Left ventricle myocardium inferior (tissue), 1 donor: ENCODE data around the gene CEACAM5. TPM values are rescaled to one million over a fixed set of nuclear protein-coding genes. Genes with fewer than 3 reads are reported as not detected.
"Not testable (repeated sequence)": the region's sequence is repeated elsewhere in the genome, so short reads cannot be mapped to it uniquely, and the experiment has no call there.

Experiments used
- DNase-seq: peaks from one replicate; pipeline ENCODE4 v3.0.0-alpha.2; 2020
- H3K27ac ChIP-seq: fragments of 200-600 bp; replicated peaks from 2 replicates; pipeline ENCODE4 v1.8.0; 2021
- H3K27me3 ChIP-seq: fragments of 200-600 bp; 2 replicates; pipeline ENCODE4 v1.8.0; 2021; ENCODE audit warnings: low read depth
- H3K36me3 ChIP-seq: fragments of 200-600 bp; 2 replicates; pipeline ENCODE4 v1.8.0; 2021
- H3K4me1 ChIP-seq: fragments of 200-600 bp; 2 replicates; pipeline ENCODE4 v1.8.0; 2021
- H3K4me3 ChIP-seq: fragments of 200-600 bp; 2 replicates; pipeline ENCODE4 v1.8.0; 2021; ENCODE audit warnings: mild to moderate bottlenecking, moderate library complexity
- H3K9me3 ChIP-seq: fragments of 200-600 bp; replicated peaks from 2 replicates; pipeline ENCODE4 v1.8.0; 2021
- intact Hi-C: fragments of 100-400 bp; cut with micrococcal nuclease; formaldehyde crosslinking; loops from one replicate; pipeline ENCODE4 v1.11.0; 2022
- total RNA-seq: library from RNA; stranded (reverse); fragmentation: NEBNext Ultra II Directional; extraction: Animal tissue kit (Norgen Biotek cat#: 25700); gene quantifications from one replicate; pipeline ENCODE4 v1.2.1, GENCODE V29; 2021
- TF ChIP-seq, protein P1 (sequence below): fragments of 200-600 bp; IDR thresholded peaks from 2 replicates; pipeline ENCODE4 v1.8.0; 2021; ENCODE audit warnings: antibody characterized with exemption, mild to moderate bottlenecking, borderline replicate concordance
- donor health status: DM: no; HTN: yes; CAD: no; lungs with severe emphysema.

The CEACAM5 gene
- total RNA-seq, 1 donor from 2014 or later: 0.19 TPM

DNA sequence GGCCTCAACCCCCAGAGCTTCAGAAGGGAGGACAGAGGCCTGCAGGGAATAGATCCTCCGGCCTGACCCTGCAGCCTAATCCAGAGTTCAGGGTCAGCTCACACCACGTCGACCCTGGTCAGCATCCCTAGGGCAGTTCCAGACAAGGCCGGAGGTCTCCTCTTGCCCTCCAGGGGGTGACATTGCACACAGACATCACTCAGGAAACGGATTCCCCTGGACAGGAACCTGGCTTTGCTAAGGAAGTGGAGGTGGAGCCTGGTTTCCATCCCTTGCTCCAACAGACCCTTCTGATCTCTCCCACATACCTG, 969 bp upstream of the CEACAM5 start:
- Histone ChIP-seq H3K27ac (no peak overlapping the region), H3K4me3 (no peak overlapping the region), H3K27me3 (peaks cover 91% of the 10 kb centered on the region), H3K4me1 (no peaks in the 10 kb centered on the region), H3K9me3 (no peaks in the 10 kb centered on the region), H3K36me3 (no peaks in the 10 kb centered on the region)
- TF ChIP-seq, protein P1, sequence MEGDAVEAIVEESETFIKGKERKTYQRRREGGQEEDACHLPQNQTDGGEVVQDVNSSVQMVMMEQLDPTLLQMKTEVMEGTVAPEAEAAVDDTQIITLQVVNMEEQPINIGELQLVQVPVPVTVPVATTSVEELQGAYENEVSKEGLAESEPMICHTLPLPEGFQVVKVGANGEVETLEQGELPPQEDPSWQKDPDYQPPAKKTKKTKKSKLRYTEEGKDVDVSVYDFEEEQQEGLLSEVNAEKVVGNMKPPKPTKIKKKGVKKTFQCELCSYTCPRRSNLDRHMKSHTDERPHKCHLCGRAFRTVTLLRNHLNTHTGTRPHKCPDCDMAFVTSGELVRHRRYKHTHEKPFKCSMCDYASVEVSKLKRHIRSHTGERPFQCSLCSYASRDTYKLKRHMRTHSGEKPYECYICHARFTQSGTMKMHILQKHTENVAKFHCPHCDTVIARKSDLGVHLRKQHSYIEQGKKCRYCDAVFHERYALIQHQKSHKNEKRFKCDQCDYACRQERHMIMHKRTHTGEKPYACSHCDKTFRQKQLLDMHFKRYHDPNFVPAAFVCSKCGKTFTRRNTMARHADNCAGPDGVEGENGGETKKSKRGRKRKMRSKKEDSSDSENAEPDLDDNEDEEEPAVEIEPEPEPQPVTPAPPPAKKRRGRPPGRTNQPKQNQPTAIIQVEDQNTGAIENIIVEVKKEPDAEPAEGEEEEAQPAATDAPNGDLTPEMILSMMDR: no peak
- intact Hi-C loops: no loop called here
- no peak for DNase-seq

DNA sequence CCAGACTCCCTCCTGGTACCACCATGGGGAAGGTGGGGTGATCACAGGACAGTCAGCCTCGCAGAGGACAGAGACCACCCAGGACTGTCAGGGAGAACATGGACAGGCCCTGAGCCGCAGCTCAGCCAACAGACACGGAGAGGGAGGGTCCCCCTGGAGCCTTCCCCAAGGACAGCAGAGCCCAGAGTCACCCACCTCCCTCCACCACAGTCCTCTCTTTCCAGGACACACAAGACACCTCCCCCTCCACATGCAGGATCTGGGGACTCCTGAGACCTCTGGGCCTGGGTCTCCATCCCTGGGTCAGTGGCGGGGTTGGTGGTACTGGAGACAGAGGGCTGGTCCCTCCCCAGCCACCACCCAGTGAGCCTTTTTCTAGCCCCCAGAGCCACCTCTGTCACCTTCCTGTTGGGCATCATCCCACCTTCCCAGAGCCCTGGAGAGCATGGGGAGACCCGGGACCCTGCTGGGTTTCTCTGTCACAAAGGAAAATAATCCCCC, 505 bp upstream of the CEACAM5 start:
- intact Hi-C loops: no loop called here
- no peaks in the 10 kb centered on the region for H3K4me1 ChIP-seq
- no peak for DNase-seq
- no peak overlapping the region for H3K4me3 ChIP-seq
- H3K27ac ChIP-seq: no peak overlapping the region
- no peaks in the 10 kb centered on the region for H3K9me3 ChIP-seq
- H3K36me3 ChIP-seq: no peaks in the 10 kb centered on the region
- peaks cover 95% of the 10 kb centered on the region for H3K27me3 ChIP-seq
- TF ChIP-seq, protein P1: no peak

DNA sequence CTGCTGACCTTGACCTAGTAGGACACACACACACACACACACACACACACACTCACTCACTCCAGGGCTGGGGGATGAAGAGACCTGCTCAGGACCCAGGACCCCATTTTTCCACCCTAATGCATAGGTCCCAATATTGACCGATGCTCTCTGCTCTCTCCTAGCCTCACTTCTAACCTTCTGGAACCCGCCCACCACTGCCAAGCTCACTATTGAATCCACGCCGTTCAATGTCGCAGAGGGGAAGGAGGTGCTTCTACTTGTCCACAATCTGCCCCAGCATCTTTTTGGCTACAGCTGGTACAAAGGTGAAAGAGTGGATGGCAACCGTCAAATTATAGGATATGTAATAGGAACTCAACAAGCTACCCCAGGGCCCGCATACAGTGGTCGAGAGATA, 1.1 kb downstream of the CEACAM5 start:
- intact Hi-C loops, DNase-seq, H3K27ac ChIP-seq, H3K36me3 ChIP-seq, H3K4me3 ChIP-seq, H3K4me1 ChIP-seq, H3K9me3 ChIP-seq: not testable (repeated sequence)
- H3K27me3 ChIP-seq: peaks cover 97% of the 10 kb centered on the region

DNA sequence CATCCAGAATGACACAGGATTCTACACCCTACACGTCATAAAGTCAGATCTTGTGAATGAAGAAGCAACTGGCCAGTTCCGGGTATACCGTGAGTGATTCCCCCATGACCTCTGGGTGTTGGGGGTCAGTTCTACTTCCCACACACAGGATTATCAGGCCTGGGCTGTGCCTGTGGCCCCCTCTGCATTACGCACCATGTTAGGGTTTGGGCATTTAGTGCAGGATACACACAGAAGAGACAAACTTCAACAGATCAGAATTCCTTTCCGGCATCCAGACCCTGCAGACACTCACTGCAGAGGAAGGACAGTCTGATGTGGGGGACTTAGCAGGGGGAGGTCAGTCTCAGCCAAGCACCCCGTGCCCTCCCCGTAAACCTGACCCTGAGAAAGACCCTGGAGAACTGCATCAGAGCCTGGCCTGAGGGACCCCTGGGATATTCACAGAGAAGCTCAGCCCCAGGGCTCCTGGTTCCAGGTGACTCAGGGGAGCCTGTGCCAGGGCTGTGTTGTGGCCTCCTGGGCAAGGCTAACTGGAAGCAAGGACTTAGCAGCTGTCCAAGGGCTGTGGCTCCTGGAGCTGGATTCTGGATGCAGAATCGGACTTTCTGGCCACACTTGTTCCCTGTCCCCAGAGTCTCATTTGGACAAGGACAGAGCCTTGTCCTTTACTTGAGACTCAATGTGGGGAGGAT, 1.7 kb downstream of the CEACAM5 start:
- peaks cover 97% of the 10 kb centered on the region for H3K27me3 ChIP-seq
- no peaks in the 10 kb centered on the region for H3K4me1 ChIP-seq
- H3K9me3 ChIP-seq: no peaks in the 10 kb centered on the region
- no peak for DNase-seq
- intact Hi-C loops: no loop called here
- TF ChIP-seq, protein P1: no peak
- no peaks in the 10 kb centered on the region for H3K36me3 ChIP-seq
- H3K4me3 ChIP-seq: no peak overlapping the region
- H3K27ac ChIP-seq: no peak overlapping the region

DNA sequence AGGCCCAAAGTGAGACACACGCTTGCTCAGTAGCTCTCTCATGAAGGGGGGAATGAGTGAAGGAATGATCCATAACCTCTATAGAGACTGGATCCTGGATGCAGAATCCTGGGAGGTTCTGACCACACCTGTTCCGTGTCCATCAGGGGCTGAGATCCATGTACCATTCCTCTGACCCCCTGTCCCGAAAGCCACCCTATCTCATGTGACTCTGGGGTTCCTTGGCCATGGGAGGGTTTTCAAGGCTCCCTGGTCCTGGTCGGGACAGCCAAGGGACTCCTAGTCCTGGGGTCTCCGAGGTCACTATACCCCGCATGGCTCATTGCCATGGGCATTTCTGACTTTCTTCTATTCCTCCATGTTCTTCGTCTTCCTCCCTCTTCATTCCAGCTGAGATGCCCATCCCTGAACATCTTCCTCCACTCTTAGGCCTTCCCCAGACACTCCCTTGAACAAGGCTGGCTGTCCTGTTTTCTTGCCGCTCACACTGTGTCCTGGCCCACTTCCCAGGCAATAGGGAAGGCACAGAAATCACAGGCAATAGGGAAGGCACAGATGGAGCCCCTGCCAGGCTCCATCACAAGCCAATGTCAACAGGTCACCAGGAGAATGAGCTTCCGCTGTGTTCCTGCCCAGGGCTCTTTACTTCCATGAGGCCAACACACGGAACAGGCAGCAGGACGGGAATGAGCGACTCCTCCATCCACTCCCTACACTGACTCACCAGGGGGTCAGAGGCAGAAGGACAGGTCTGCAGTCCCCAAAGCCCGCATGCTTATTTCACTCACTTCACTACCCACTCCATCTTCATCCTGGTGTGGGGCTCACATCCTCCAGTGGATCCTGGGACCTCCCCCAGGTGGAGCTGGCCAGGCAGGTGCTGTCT, 3.2 kb downstream of the CEACAM5 start:
- H3K27me3 ChIP-seq: peaks cover 97% of the 10 kb centered on the region
- H3K36me3 ChIP-seq: no peaks in the 10 kb centered on the region
- no peak overlapping the region for H3K27ac ChIP-seq
- H3K4me3 ChIP-seq: no peak overlapping the region
- H3K4me1 ChIP-seq: no peaks in the 10 kb centered on the region
- no peaks in the 10 kb centered on the region for H3K9me3 ChIP-seq
- intact Hi-C loops: no loop called here
- TF ChIP-seq, protein P1: no peak
- DNase-seq: no peak

DNA sequence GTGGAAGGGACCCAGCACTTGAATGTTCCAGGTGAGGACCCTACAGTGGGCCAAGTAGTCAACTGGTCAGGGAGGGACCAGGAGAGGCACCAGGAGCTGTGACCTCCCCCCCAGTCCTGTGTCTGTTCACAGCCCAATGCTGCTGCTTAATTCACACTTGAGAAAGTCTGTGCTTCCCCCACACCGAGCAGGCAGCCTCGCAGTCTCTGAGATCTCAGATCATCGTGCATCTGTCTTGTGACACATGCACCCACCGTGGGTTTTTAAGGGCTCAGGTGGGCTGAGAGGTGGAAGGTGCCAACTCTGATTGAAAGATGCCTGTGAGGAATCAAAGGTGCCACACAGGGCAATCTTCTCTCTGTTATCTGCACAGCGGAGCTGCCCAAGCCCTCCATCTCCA, 6.2 kb downstream of the CEACAM5 start:
- intact Hi-C loops: no loop called here
- H3K27ac ChIP-seq: no peak overlapping the region

More for the DNA sequence above, 6.2 kb downstream of the CEACAM5 start:
- DNase-seq: no peak
- H3K36me3 ChIP-seq: no peaks in the 10 kb centered on the region
- TF ChIP-seq, protein P1: no peak
- H3K27me3 ChIP-seq: peaks cover 100% of the 10 kb centered on the region
- no peaks in the 10 kb centered on the region for H3K4me1 ChIP-seq
- H3K9me3 ChIP-seq: no peaks in the 10 kb centered on the region
- no peak overlapping the region for H3K4me3 ChIP-seq
